HepG2 (cell line): Measurements from ENCODE around the gene LDLRAD2. TPM values are rescaled to one million over a fixed set of nuclear protein-coding genes. Genes with fewer than 3 reads are reported as not detected.

Experiments
- ATAD3A ChIP-seq: sonication (generic); formaldehyde crosslinking; IDR thresholded peaks from 2 replicates; pipeline ENCODE4 v1.4.0; 2020; ENCODE audit warnings: missing genetic modification reagents
- BHLHE40 ChIP-seq: IDR thresholded peaks from 2 replicates; pipeline ENCODE4 v1.6.1; 2011; ENCODE audit warnings: low read length, improper control_type of control experiment
- CHD4 ChIP-seq: fragments of 200-600 bp; sonication (generic); IDR thresholded peaks from 2 replicates; pipeline ENCODE4 v1.7.0; 2017; ENCODE audit warnings: mild to moderate bottlenecking, low read length, borderline replicate concordance
- DBP ChIP-seq: sonication (generic); formaldehyde crosslinking; IDR thresholded peaks from 2 replicates; pipeline ENCODE4 v1.4.0; 2020; ENCODE audit warnings: missing genetic modification reagents; ENCODE audit errors: not compliant biosample characterization
- EED ChIP-seq: sonication (generic); formaldehyde crosslinking; IDR thresholded peaks from 2 replicates; pipeline ENCODE4 v1.5.0; 2020; ENCODE audit warnings: mild to moderate bottlenecking, missing genetic modification reagents
- ERF ChIP-seq: IDR thresholded peaks from 2 replicates; pipeline ENCODE4 v1.6.1; 2018; ENCODE audit warnings: missing biosample characterization, missing genetic modification reagents
- GATA4 ChIP-seq: sonication (generic); IDR thresholded peaks from 2 replicates; pipeline ENCODE4 v1.6.1; 2016; ENCODE audit warnings: antibody characterized with exemption, low read depth, borderline replicate concordance
- HMG20A ChIP-seq: IDR thresholded peaks from 2 replicates; pipeline ENCODE4 v1.6.1; 2016; ENCODE audit warnings: borderline replicate concordance
- IKZF4 ChIP-seq: sonication (generic); formaldehyde crosslinking; IDR thresholded peaks from 2 replicates; pipeline ENCODE4 v1.5.1; 2020; ENCODE audit warnings: borderline replicate concordance, mild to moderate bottlenecking, low read depth, missing genetic modification reagents; ENCODE audit errors: not compliant biosample characterization
- MED1 ChIP-seq: sonication (generic); formaldehyde crosslinking; IDR thresholded peaks from 2 replicates; pipeline ENCODE4 v1.4.0; 2020; ENCODE audit warnings: missing genetic modification reagents
- NFYC ChIP-seq: IDR thresholded peaks from 2 replicates; pipeline ENCODE4 v1.6.1; 2016; ENCODE audit warnings: missing genetic modification reagents, missing compliant biosample characterization
- REL ChIP-seq: sonication (generic); formaldehyde crosslinking; conservative IDR thresholded peaks from 2 replicates; pipeline ENCODE4 v1.8.0; 2022; ENCODE audit warnings: mild to moderate bottlenecking, missing genetic modification reagents, moderate library complexity
- RXRA ChIP-seq: sonication (generic); formaldehyde crosslinking; IDR thresholded peaks from 2 replicates; pipeline ENCODE4 v1.5.1; 2020; ENCODE audit warnings: missing genetic modification reagents
- SIX1 ChIP-seq: sonication (generic); formaldehyde crosslinking; IDR thresholded peaks from 2 replicates; pipeline ENCODE4 v1.4.0; 2020; ENCODE audit warnings: missing genetic modification reagents, borderline replicate concordance
- SOX6 ChIP-seq, 2 experiments: fragments of 450-650 bp in 1 of 2; sonication (generic) in 1 of 2; formaldehyde crosslinking in 1 of 2; IDR thresholded peaks; 2 replicates each; pipeline versions ENCODE4 v1.4.0 to v1.6.1; 2017 to 2020; ENCODE audit warnings: antibody characterized with exemption in 1 of 2, mild to moderate bottlenecking in 1 of 2, missing genetic modification reagents in 1 of 2
- SP5 ChIP-seq: IDR thresholded peaks from 2 replicates; pipeline ENCODE4 v1.6.1; 2016; ENCODE audit warnings: low read depth, borderline replicate concordance
- ZNF121 ChIP-seq: sonication (generic); formaldehyde crosslinking; IDR thresholded peaks from 2 replicates; pipeline ENCODE4 v1.5.0; 2020; ENCODE audit warnings: mild to moderate bottlenecking, missing genetic modification reagents
- ZNF142 ChIP-seq: sonication (generic); formaldehyde crosslinking; IDR thresholded peaks from 2 replicates; pipeline ENCODE4 v1.4.0; 2020; ENCODE audit warnings: missing genetic modification reagents
- ZNF629 ChIP-seq: sonication (generic); formaldehyde crosslinking; conservative IDR thresholded peaks from 2 replicates; pipeline ENCODE4 v1.5.0; 2020; ENCODE audit warnings: missing genetic modification reagents
- ZNF740 ChIP-seq: sonication (generic); formaldehyde crosslinking; IDR thresholded peaks from 2 replicates; pipeline ENCODE4 v1.4.0; 2020; ENCODE audit warnings: missing genetic modification reagents
- ZNF772 ChIP-seq: sonication (generic); formaldehyde crosslinking; IDR thresholded peaks from 2 replicates; pipeline ENCODE4 v1.5.0; 2020; ENCODE audit warnings: mild to moderate bottlenecking, missing genetic modification reagents
- ZNF775 ChIP-seq: sonication (generic); formaldehyde crosslinking; IDR thresholded peaks from 2 replicates; pipeline ENCODE4 v1.4.0; 2020; ENCODE audit warnings: missing genetic modification reagents, mild to moderate bottlenecking, moderate library complexity, borderline replicate concordance
- ZSCAN21 ChIP-seq: sonication (generic); formaldehyde crosslinking; IDR thresholded peaks from 2 replicates; pipeline ENCODE4 v1.8.0; 2022; ENCODE audit warnings: mild to moderate bottlenecking, missing genetic modification reagents, moderate library complexity, borderline replicate concordance
- polyA plus RNA-seq, 8 experiments: library from polyadenylated mRNA; depleted of rRNA in 3 of 8; stranded (reverse) in 7 of 8; unstranded in 1 of 8; fragments of >200 nt; fragmentation: Illumina TruSeq in 4 of 8; extraction: Trizol in 4 of 8; gene quantifications; 2 replicates each; pipeline versions ENCODE4 v1.2.1 to v1.2.3, GENCODE V29; 2011 to 2016; ENCODE audit warnings: low read depth in 4 of 8, missing spikeins in 1 of 8, mixed read lengths in 1 of 8; ENCODE audit not compliant: insufficient read depth in 1 of 8
- total RNA-seq, 5 experiments: library from RNA; depleted of rRNA; stranded (reverse); fragments of >200 nt; fragmentation: Illumina TruSeq; extraction: Trizol; gene quantifications; 2 replicates each; pipeline ENCODE4 v1.2.3, GENCODE V29; 2016; ENCODE audit warnings: low read depth in 1 of 5

Gene LDLRAD2
- total and polyA plus RNA-seq, 2 of the 13 experiments (the other 11 are each of a cell fraction or from before 2014, with no cell fraction given): not detected

GRCh38 chr1:21861602-21862429 is 49.8 kb downstream of the LDLRAD2 start (continued):
- no peak for TF ChIP-seq DBP (CRISPR knock-in tag)
- TF ChIP-seq BHLHE40: peak; percentile 86
- TF ChIP-seq ATAD3A (CRISPR knock-in tag): no peak
- TF ChIP-seq SOX6 (IDR thresholded peaks at IDR 0.05): no peak
- peak; percentile 52 for TF ChIP-seq SOX6 (CRISPR knock-in tag; IDR thresholded peaks at IDR 0.05)
- TF ChIP-seq ZNF629 (CRISPR knock-in tag): 0 out of 2 replicates have a peak, but pooled peaks have one; percentile 27
- peak; percentile 51; the same call in 1 of the 2 replicates for TF ChIP-seq ZNF121 (CRISPR knock-in tag)
- TF ChIP-seq ZNF142 (CRISPR knock-in tag): no peak
- TF ChIP-seq EED: 0 out of 2 replicates have a peak, but pooled peaks have one; percentile 32
- TF ChIP-seq ZNF740: no peak
- TF ChIP-seq ZNF772 (CRISPR knock-in tag): 0 out of 2 replicates have a peak, but pooled peaks have one; percentile 36
- TF ChIP-seq REL (CRISPR knock-in tag): no peak
- TF ChIP-seq NFYC (CRISPR knock-in tag): no peak
- TF ChIP-seq SP5 (CRISPR knock-in tag): peak; percentile 86
- TF ChIP-seq CHD4: 0 out of 2 replicates have a peak, but pooled peaks have one; percentile 48
- peak; percentile 49; the same call in 1 of the 2 replicates for TF ChIP-seq MED1 (CRISPR knock-in tag)
- peak; percentile 94; the same call in 1 of the 2 replicates for TF ChIP-seq RXRA
- 0 out of 2 replicates have a peak, but pooled peaks have one; percentile 41 for TF ChIP-seq ZSCAN21
- TF ChIP-seq SIX1 (CRISPR knock-in tag): peak; percentile 41; the same call in 1 of the 2 replicates
- no peak for TF ChIP-seq IKZF4 (CRISPR knock-in tag)
- TF ChIP-seq HMG20A (CRISPR knock-in tag): peak; percentile 39; the same call in 1 of the 2 replicates
- TF ChIP-seq GATA4: no peak
- TF ChIP-seq ZNF775: no peak
- TF ChIP-seq ERF: 0 out of 2 replicates have a peak, but pooled peaks have one; percentile 16
